Body of pancreas (tissue), 4 donors: ENCODE measurements around the gene CERK. TPM values are rescaled to one million over a fixed set of nuclear protein-coding genes. Genes with fewer than 3 reads are reported as not detected.

Source experiments
- ATAC-seq: fragments of 150-250 bp; one replicate; pipeline ENCODE4 v1.9.1; 2016
- DNase-seq, 4 donors: peaks; one replicate each; pipeline ENCODE4 v3.0.0-alpha.2; 2019
- H3K27ac ChIP-seq, 4 donors: fragments of 200-600 bp; sonication (generic); 1 replicate in 3 of 4; 2 replicates in 1 of 4; pipeline versions ENCODE4 v1.5.1 to v1.6.1; 2016 to 2019; ENCODE audit warnings: mild to moderate bottlenecking in 1 of 4, mixed read lengths in 1 of 4, moderate library complexity in 1 of 4
- H3K27me3 ChIP-seq, 2 donors: fragments of 200-600 bp; sonication (generic); one replicate each; pipeline ENCODE4 v1.6.0; 2016; ENCODE audit warnings: mild to moderate bottlenecking in 1 of 2
- H3K36me3 ChIP-seq, 2 donors: fragments of 200-600 bp; sonication (generic); replicated peaks in 1 of 2; 2 replicates each; pipeline ENCODE4 v1.5.1; 2016; ENCODE audit warnings: low read depth in 2 of 2; ENCODE audit not compliant: insufficient read depth in 1 of 2
- H3K4me1 ChIP-seq: fragments of 200-600 bp; sonication (generic); one replicate; pipeline ENCODE4 v1.6.0; 2016
- H3K4me3 ChIP-seq, 2 donors: fragments of 200-600 bp; sonication (generic); 1 replicate in 1 of 2; 2 replicates in 1 of 2; pipeline ENCODE4 v1.5.1; 2016 to 2019
- H3K9me3 ChIP-seq, 3 donors: fragments of 200-600 bp; sonication (generic); 1 replicate in 2 of 3; 2 replicates in 1 of 3; pipeline ENCODE4 v1.5.1; 2016
- POLR2A ChIP-seq, 3 donors: fragments of 450-650 bp; IDR thresholded peaks; one replicate each; pipeline ENCODE4 v1.6.1; 2016; ENCODE audit warnings: antibody characterized with exemption in 3 of 3, mild to moderate bottlenecking in 2 of 3
- WGBS, 2 donors: methylation state at CpG; one replicate each; pipeline ENCODE4 v1.1.5; 2017; 5-methylcytosine and 5-hydroxymethylcytosine counted together
- intact Hi-C: fragments of 100-400 bp; cut with DNase I; formaldehyde crosslinking; loops from one replicate; pipeline ENCODE4 v1.15.1; 2023
- total RNA-seq, 2 donors: library from RNA; depleted of rRNA; stranded (reverse); fragments of >200 nt; gene quantifications; one replicate each; pipeline ENCODE4 v1.1.0, GENCODE V29; 2016
- TF ChIP-seq, protein P1 (sequence below), 7 experiments: fragments of 450-650 bp in 4 of 7; fragments of 200-600 bp in 3 of 7; sonication (generic) in 3 of 7; IDR thresholded peaks; one replicate each; pipeline ENCODE4 v1.5.1; 2016 to 2019; ENCODE audit warnings: antibody characterized with exemption in 7 of 7

The CERK gene
- total RNA-seq, 2 donors from 2014 or later: 33.6 to 46.4 TPM

DNA sequence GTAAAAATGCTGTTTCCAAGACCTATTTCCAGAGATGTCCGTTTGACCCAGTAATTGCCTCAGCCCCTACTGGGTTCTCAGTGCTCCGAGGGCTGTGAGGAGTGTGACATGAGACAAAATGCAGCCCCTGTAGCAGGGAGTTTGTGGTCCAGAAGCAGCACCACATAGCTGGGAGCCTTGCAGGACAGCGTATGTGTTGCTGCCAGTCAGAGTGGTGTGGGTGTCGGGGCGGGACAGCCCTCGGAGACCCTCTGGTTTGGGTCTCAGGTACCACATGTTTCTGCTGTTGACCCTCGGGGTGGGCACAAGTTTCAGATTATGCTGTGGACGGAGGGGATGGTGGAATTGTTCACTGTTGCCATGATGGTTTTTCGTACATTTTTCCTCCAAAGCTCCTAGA is 41.6 kb upstream of the CERK start:
- Histone ChIP-seq H3K36me3 (no peaks in the 10 kb centered on the region), H3K9me3 (no peaks in the 10 kb centered on the region), H3K4me3 (no peak overlapping the region), H3K27ac (no peak overlapping the region), H3K4me1 (peaks cover 28% of the 10 kb centered on the region), H3K27me3 (no peaks in the 10 kb centered on the region)
- intact Hi-C loops: no loop called here
- TF ChIP-seq POLR2A (IDR thresholded peaks at IDR 0.05): no peak
- TF ChIP-seq, protein P1, sequence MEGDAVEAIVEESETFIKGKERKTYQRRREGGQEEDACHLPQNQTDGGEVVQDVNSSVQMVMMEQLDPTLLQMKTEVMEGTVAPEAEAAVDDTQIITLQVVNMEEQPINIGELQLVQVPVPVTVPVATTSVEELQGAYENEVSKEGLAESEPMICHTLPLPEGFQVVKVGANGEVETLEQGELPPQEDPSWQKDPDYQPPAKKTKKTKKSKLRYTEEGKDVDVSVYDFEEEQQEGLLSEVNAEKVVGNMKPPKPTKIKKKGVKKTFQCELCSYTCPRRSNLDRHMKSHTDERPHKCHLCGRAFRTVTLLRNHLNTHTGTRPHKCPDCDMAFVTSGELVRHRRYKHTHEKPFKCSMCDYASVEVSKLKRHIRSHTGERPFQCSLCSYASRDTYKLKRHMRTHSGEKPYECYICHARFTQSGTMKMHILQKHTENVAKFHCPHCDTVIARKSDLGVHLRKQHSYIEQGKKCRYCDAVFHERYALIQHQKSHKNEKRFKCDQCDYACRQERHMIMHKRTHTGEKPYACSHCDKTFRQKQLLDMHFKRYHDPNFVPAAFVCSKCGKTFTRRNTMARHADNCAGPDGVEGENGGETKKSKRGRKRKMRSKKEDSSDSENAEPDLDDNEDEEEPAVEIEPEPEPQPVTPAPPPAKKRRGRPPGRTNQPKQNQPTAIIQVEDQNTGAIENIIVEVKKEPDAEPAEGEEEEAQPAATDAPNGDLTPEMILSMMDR (IDR thresholded peaks at IDR 0.05): no peak
- WGBS, 2 donors: 86 to 90% methylated on average over 9 of the region's 9 CpGs
- no peak for ATAC-seq
- DNase-seq: no peak

DNA sequence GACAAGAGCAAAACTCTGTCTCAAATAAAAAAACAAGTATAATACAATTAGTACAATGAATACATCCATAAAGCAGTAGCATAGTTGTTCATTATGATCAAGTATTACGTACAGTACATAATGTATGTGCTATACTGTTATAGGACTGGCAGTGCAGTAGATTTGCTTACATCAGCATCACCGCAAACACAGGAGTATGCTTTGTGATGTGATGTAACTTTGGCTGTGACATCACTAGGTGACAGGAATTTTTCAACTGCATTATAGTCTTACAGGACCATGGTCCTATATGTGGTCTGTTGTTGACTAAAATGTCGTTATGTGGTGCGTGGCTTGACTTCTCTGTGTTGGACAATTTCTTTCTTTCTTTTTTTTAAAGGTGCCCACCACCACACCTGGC is 41.0 kb upstream of the CERK start:
- H3K4me1 ChIP-seq: peaks cover 34% of the 10 kb centered on the region
- H3K9me3 ChIP-seq: no peaks in the 10 kb centered on the region
- ATAC-seq (no peak), DNase-seq (no peak)
- H3K36me3 ChIP-seq: no peaks in the 10 kb centered on the region
- 99 to 100% methylated on average over 4 of the region's 4 CpGs for WGBS, 2 donors
- H3K4me3 ChIP-seq: no peak overlapping the region
- intact Hi-C loops: no loop called here
- TF ChIP-seq, protein P1 (IDR thresholded peaks at IDR 0.05): no peak
- TF ChIP-seq POLR2A (IDR thresholded peaks at IDR 0.05): no peak
- no peaks in the 10 kb centered on the region for H3K27me3 ChIP-seq
- H3K27ac ChIP-seq: no peak overlapping the region

DNA sequence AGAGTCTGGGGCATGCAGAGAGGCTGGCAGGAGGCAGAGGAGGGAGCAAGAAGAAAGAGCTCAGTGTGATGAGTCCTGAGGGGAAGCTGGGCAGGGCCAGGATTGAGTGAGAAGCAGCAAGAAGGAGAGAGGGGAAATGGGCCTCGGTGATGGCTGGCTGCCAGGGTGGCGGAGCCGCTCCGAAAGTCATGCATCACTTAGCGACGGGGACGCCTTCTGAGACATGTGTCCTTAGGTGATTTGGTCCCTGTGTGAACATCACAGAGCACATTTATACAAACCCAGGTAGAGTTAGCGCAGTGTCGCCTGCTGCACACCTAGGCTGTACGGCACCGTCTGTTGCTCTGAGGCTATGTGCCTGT is 39.5 kb upstream of the CERK start:
- DNase-seq: peak in 1 of 4 donors; percentile 62
- Histone ChIP-seq H3K27me3 (no peaks in the 10 kb centered on the region), H3K36me3 (no peaks in the 10 kb centered on the region), H3K27ac (no peak overlapping the region), H3K4me3 (no peak overlapping the region), H3K4me1 (peaks cover 47% of the 10 kb centered on the region), H3K9me3 (no peaks in the 10 kb centered on the region)
- intact Hi-C loops: no loop called here
- TF ChIP-seq, protein P1 (IDR thresholded peaks at IDR 0.05): no peak
- TF ChIP-seq POLR2A (IDR thresholded peaks at IDR 0.05): no peak
- WGBS, 2 donors: 74 to 84% methylated on average over 10 to 11 of the region's 11 CpGs
- ATAC-seq: no peak

DNA sequence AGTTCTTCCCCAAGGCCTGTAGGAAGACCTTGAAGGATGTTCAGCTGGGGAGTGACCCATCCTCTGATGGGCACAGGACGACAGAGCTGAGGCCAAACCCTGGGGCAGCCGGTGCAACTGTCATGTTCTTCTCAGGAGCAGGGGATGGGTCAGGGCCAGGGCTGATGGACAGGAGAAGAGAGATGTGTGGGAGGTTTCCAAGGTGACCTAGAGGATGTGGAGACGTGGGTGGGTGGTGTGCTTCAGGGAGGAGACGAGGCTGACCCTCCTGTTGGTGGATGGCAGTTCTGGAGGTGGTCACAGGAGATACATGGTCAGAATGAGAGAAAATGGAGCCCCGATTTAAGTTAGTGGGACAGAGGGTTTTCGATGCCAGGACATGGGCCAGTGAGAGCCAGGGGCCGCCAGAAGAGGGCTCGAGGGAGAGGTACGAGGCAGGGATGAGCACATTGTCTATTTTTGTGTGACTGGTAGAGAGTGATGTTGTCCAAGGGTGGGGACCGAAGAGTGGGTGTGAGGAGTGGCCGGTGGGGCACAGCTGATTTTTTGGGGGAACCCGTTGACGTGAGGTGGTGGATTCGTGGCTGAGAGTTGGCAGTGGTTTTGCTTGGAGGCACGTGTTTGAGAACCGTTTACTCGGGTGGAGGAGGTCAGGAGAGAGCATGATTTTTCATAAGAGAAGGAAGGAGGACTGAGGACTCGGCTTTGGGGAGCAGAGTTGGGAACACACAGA is 39.0 kb upstream of the CERK start:
- Histone ChIP-seq H3K4me3 (no peak overlapping the region), H3K9me3 (no peaks in the 10 kb centered on the region), H3K27ac (no peak overlapping the region), H3K4me1 (peaks cover 47% of the 10 kb centered on the region), H3K27me3 (no peaks in the 10 kb centered on the region), H3K36me3 (no peaks in the 10 kb centered on the region)
- intact Hi-C loops: no loop called here
- ATAC-seq: no peak
- WGBS, 2 donors: 68 to 81% methylated on average over 18 of the region's 18 CpGs
- TF ChIP-seq, protein P1 (IDR thresholded peaks at IDR 0.05): no peak
- no peak for TF ChIP-seq POLR2A (IDR thresholded peaks at IDR 0.05)
- no peak for DNase-seq
